ENCODE results near the gene RBMS2.

RBMS2 gene

DNA sequence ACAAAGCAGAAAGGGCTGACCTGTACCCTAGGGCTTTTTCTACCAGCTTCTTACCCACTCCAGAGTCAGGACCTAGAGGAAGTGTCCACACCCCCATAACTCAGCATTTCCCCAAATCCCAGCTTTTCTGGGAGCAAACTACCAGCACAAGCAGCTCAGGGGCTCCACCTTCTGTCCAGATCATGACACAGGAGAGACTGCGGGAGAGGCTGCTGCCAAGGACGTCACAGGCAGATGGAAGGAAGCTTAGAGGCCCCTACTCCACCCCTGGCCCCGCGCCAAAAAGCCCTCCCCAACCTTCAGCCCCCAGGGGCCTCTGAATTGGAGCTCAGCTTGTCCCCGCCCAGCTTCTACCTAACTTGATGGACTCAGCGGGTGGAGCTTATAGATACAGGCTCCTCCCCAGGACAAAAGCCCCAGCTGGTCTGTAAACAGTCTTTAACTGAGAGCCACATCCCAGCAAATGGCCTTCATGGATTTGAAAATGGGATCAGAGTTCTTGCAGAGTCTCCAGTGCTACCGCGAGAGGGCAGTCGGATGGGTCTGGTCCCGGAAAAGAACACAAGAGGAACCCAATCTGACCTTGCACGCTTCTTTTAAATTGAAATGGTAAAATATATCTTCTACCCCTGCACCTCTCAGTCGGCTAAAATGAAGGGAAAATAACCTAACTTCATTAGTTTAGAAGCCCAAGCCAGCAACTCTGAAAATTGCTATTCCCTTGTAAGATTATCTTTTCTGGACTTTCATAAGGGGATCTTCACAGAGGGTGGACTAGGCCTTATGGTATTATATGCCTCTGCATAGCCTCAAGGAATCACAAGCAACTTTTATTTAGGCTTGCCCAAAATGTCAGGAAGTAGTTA lies 115.3 kb downstream of the RBMS2 start:
- FAIRE-seq = peak; percentile 79
- peak; percentile 97 for DNase-seq (ENCODE audit: insufficient read length, low spot score)
- TF ChIP-seq POLR2A (IDR thresholded peaks at IDR 0.05; ENCODE audit: low read depth, low read length) = no peak

DNA sequence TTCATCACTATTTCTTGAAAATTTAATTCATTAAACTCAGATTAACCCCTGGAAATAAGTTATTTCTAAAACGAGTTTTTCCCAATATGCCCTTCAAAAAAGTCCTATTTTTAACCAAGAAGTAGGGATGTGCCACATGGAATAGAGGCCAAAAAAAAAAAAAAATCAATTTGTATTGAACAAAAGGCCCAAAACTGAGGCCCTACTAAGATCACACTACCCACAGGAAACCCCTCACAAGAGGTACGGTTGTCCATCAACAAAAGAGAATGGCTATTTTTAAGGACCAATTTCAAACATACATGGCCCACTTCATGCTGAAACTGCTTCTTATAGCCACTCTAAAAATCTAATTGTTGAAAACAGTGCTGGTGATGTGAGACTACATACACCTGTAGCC lies 116.0 kb downstream of the RBMS2 start:
- FAIRE-seq = no peak
- DNase-seq (ENCODE audit: insufficient read length, low spot score) = no peak
- no peak for TF ChIP-seq POLR2A (IDR thresholded peaks at IDR 0.05; ENCODE audit: low read depth, low read length)

DNA sequence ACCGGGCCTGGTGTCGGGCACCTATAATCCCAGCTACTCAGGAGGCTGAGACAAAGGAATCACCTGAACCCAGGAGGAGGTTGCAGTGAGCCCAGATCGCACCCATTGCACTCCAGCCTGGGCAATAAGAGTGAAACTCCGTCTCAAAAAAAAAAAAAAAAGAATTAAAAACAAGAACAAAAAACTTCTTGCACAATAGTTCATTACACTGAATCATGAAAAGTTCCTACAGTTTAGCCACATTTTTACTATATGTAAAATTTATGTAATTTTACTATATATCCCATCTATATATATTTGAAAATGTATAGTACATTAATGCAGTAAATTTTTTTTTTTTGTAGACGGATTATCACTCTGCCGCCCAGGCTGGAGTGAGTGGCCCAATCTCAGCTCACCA lies 119.6 kb downstream of the RBMS2 start:
- TF ChIP-seq POLR2A (IDR thresholded peaks at IDR 0.05; ENCODE audit: low read depth, low read length) = no peak
- FAIRE-seq (no peak), DNase-seq (ENCODE audit: insufficient read length, low spot score) (no peak)

DNA sequence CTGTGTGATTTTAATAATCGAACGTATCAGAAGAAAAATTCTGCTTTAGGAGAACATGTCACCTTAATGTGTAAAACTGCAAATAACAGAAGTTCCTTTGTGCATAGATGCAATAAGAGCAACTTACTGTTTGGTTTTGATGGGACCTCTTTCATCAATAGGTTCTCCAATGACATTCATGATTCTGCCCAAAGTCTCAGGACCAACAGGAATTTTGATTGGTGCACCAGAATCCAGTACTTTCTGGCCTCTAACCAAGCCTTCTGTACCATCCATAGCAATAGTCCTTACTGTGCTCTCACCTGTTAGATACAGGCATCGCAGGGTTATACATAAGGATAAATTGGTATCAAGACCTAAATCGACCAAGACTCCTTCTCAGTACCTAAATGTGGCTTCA lies 123.0 kb downstream of the RBMS2 start:
- TF ChIP-seq POLR2A (IDR thresholded peaks at IDR 0.05; ENCODE audit: low read depth, low read length) = no peak
- DNase-seq (ENCODE audit: insufficient read length, low spot score) = no peak
- no peak for FAIRE-seq

DNA sequence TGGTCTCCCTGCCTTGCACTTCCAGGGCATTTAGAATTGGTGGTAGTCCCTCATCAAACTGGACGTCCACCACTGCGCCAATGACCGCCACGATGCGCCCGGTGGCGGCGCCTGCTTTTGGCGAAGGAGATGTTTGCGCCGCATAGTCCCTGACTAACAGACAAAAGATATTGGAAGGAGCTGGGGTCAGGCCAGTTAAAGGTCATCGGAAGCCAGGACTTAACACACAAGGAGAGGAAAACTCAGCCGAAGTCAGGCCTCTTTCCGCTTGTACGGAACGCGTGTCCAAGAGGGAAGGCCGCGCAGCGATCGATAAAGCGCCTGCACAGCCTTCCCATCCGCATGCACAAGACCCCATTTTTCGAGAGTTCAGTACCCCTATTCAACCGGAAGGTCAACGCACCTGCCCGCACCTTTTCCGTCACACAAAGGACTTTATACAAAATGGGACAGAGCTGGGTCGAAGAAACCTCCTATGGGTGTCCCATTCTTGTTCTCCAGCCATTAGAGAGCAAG lies 123.6 kb downstream of the RBMS2 start:
- DNase-seq (ENCODE audit: insufficient read length, low spot score) = no peak

More for the DNA sequence above, 123.6 kb downstream of the RBMS2 start:
- FAIRE-seq = no peak
- no peak for TF ChIP-seq POLR2A (IDR thresholded peaks at IDR 0.05; ENCODE audit: low read depth, low read length)
